HG02623 (cell line): ENCODE data around the gene GGTA1.

ENCODE experiments used
- ATAC-seq: cut with Tn5 transposase; IDR thresholded peaks from one replicate; pipeline ENCODE4 v1.9.1; 2021; ENCODE audit warnings: moderate library complexity; ENCODE audit not compliant: unreplicated experiment

The GGTA1 gene

DNA sequence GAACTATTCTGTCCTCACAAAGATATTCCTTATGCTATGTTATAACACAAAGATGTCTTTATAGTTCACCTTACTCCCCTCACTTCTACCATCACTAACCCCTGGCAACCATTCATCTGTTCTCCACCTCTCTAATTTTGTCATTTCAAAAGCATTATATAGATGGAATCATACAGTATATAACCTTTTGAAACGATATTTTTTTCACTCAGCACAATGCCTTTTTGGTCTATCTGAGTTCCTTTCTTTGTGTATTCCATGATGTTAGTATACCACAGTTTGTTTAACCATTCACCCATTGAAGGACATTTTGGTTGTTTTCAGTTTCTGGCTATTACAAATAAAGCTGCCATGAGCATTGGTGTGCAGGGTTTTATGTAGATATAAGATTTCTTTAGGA is 93.7 kb downstream of the GGTA1 start:
- ATAC-seq = no peak
